ENCODE results near the gene NDUFV2. TPM values are rescaled to one million over a fixed set of nuclear protein-coding genes. Genes with fewer than 3 reads are reported as not detected.

The NDUFV2 gene
- total RNA-seq, 4 donors from 2014 or later, result 62.4 to 91.3 (median 74.6) TPM

DNA sequence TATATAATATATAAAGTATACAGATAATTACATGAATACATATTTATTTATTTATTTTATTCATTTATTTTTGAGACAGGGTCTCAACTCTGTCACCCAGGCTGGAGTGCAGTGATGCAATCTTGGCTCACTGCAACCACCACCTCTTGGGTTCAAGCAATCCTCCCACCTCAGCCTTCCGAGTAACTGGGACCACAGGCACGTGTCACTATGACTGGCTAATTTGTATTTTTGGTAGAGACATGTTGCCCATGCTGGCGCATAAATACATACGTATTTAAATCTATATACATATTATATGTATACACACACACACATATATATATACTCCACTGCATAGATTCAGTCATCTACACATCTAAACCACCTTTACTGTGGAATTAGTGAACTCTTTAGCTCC, 20.6 kb upstream of the NDUFV2 start:
- H3K27ac ChIP-seq, result no peak overlapping the region
- no peaks in the 10 kb centered on the region for H3K36me3 ChIP-seq
- DNase-seq (ENCODE audit: low spot score in 2 of 2), result no peak
- no peak overlapping the region for H3K4me3 ChIP-seq
- TF ChIP-seq POLR2A (IDR thresholded peaks at IDR 0.05) (no peak), EP300 (IDR thresholded peaks at IDR 0.05) (no peak)
- TF ChIP-seq, protein P1, sequence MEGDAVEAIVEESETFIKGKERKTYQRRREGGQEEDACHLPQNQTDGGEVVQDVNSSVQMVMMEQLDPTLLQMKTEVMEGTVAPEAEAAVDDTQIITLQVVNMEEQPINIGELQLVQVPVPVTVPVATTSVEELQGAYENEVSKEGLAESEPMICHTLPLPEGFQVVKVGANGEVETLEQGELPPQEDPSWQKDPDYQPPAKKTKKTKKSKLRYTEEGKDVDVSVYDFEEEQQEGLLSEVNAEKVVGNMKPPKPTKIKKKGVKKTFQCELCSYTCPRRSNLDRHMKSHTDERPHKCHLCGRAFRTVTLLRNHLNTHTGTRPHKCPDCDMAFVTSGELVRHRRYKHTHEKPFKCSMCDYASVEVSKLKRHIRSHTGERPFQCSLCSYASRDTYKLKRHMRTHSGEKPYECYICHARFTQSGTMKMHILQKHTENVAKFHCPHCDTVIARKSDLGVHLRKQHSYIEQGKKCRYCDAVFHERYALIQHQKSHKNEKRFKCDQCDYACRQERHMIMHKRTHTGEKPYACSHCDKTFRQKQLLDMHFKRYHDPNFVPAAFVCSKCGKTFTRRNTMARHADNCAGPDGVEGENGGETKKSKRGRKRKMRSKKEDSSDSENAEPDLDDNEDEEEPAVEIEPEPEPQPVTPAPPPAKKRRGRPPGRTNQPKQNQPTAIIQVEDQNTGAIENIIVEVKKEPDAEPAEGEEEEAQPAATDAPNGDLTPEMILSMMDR (IDR thresholded peaks at IDR 0.05), result no peak
- 82 to 88% methylated on average over 4 of the region's 4 CpGs for WGBS, 2 donors
- no peaks in the 10 kb centered on the region for H3K9me3 ChIP-seq
- no peaks in the 10 kb centered on the region for H3K27me3 ChIP-seq
- peaks cover 0 to 21% (median 7%) of the 10 kb centered on the region in 4 donors for H3K4me1 ChIP-seq

DNA sequence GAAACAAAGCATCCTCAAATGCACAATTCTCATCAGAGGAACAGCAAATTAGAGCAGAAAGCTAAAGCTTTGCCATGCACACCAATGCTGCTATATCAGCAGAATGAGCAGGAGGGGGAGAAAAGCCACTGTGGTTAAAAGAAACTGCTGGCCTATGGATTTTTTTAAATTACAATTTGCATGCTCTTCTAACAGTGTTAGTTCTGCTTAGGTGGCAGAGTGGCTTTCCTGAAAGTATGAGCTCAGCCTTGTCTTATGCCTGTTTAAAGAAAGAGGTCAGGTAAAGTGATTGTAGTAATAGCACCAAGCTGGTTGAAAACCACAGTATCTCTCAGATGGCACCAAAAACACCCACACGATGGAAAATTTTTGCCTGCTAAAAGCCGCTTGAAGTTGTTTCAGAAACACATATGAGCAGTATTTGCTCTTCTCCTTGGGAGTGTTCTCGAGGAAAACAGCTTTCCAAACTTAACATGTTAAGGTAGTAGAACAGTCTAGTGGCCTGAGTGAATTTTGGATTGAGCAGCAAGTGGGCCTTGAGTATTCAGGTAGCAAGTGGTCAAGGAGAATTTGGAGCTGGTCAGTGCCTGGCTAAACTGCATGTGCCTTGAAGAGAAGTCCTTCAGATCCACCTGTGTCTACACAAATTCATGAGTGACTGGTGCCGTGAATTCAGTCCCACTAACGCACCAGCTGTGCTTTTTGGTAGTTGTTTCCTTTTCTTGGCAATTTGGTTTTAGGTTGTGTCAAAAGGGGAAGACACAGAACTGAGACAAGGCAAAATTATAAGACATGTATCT, 19.6 kb upstream of the NDUFV2 start:
- Histone ChIP-seq H3K36me3 (no peaks in the 10 kb centered on the region), H3K9me3 (no peaks in the 10 kb centered on the region), H3K4me3 (no peak overlapping the region), H3K27ac (peak overlapping the region in 2 of 4 donors; percentile 25 to 55), H3K4me1 (peaks cover 0 to 21% (median 7%) of the 10 kb centered on the region in 4 donors), H3K27me3 (no peaks in the 10 kb centered on the region)
- WGBS, 2 donors, result 65 to 82% methylated on average over 5 of the region's 5 CpGs
- TF ChIP-seq EP300 (IDR thresholded peaks at IDR 0.05) (no peak), POLR2A (IDR thresholded peaks at IDR 0.05) (no peak)
- TF ChIP-seq, protein P1 (IDR thresholded peaks at IDR 0.05), result no peak
- DNase-seq (ENCODE audit: low spot score in 2 of 2), result no peak

- Histone ChIP-seq H3K27ac (no peak overlapping the region), H3K27me3 (no peaks in the 10 kb centered on the region), H3K4me1 (peaks cover 0 to 6% (median 2%) of the 10 kb centered on the region in 4 donors), H3K36me3 (no peaks in the 10 kb centered on the region), H3K9me3 (no peaks in the 10 kb centered on the region), H3K4me3 (no peak overlapping the region)
- TF ChIP-seq EP300 (IDR thresholded peaks at IDR 0.05) (no peak), POLR2A (IDR thresholded peaks at IDR 0.05) (no peak)
- TF ChIP-seq, protein P1 (IDR thresholded peaks at IDR 0.05), result no peak
- DNase-seq (ENCODE audit: low spot score in 2 of 2), result no peak
- WGBS, 2 donors, result 45 to 69% methylated on average over 2 of the region's 2 CpGs
These were observed 16.5 kb upstream of the NDUFV2 start for GRCh38 chr18:9086015-9086414.

- H3K9me3 ChIP-seq, result no peaks in the 10 kb centered on the region
- H3K36me3 ChIP-seq, result no peaks in the 10 kb centered on the region
- DNase-seq (ENCODE audit: low spot score in 2 of 2), result no peak
- H3K4me3 ChIP-seq, result no peak overlapping the region
- H3K27me3 ChIP-seq, result no peaks in the 10 kb centered on the region
- H3K27ac ChIP-seq, result no peak overlapping the region
- H3K4me1 ChIP-seq, result peaks cover 0 to 6% (median 2%) of the 10 kb centered on the region in 4 donors
- TF ChIP-seq, protein P1 (IDR thresholded peaks at IDR 0.05), result no peak
- TF ChIP-seq EP300 (IDR thresholded peaks at IDR 0.05) (no peak), POLR2A (IDR thresholded peaks at IDR 0.05) (no peak)
- 93% methylated on average over 1 of the region's 1 CpG for WGBS, 2 donors
These were observed 15.9 kb upstream of the NDUFV2 start for GRCh38 chr18:9086624-9087023.

DNA sequence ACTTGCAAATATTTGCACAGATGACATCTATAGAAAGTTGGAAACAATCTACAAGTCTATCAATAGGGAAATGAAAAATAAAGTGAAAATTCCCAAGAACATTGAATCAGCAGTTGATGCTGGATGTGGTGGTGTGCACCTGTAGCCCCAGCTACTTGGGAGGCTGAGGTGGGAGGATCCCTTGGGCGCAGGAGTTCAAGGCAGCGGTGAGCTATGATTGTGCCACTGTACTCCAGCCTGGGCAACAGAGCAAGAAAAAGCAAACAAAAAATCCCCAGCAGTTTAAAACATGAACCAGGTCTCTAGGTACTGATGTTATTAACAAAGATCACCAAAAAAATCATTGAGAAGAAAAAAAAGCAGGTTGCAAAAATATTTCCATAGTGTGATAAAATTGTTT, 15.4 kb upstream of the NDUFV2 start:
- H3K9me3 ChIP-seq, result no peaks in the 10 kb centered on the region
- no peak overlapping the region for H3K27ac ChIP-seq
- peaks cover 0 to 6% (median 2%) of the 10 kb centered on the region in 4 donors for H3K4me1 ChIP-seq
- no peak for DNase-seq (ENCODE audit: low spot score in 2 of 2)
- no peak overlapping the region for H3K4me3 ChIP-seq
- no peaks in the 10 kb centered on the region for H3K36me3 ChIP-seq
- no peaks in the 10 kb centered on the region for H3K27me3 ChIP-seq
- WGBS, 2 donors, result 97 to 99% methylated on average over 2 of the region's 2 CpGs
- TF ChIP-seq EP300 (IDR thresholded peaks at IDR 0.05) (no peak), POLR2A (IDR thresholded peaks at IDR 0.05) (no peak)
- TF ChIP-seq, protein P1 (IDR thresholded peaks at IDR 0.05), result no peak

Measured in tibial nerve (tissue), 4 donors.